ENCODE results near the gene RND2. TPM values are rescaled to one million over a fixed set of nuclear protein-coding genes. Genes with fewer than 3 reads are reported as not detected.
A peak's percentile ranks its signal among the peaks of the same experiment; 100 is the strongest.

Gene RND2
- total and polyA plus RNA-seq, 2 of the 13 experiments (the other 11 are each of a cell fraction or from before 2014, with no cell fraction given): 0.05 to 0.11 TPM

GRCh38 chr17:43006639-43007551, 18.1 kb upstream of the RND2 start, which contains the start of gene IFI35 (continued):
- TF ChIP-seq ZNF432 (CRISPR knock-in tag; IDR thresholded peaks at IDR 0.05; ENCODE audit: borderline replicate concordance) (no peak), ZNF589 (CRISPR knock-in tag; conservative IDR thresholded peaks at IDR 0.05) (no peak), ZNF83 (CRISPR knock-in tag; IDR thresholded peaks at IDR 0.05; ENCODE audit: borderline replicate concordance) (no peak), ZNF747 (CRISPR knock-in tag; IDR thresholded peaks at IDR 0.05; ENCODE audit: borderline replicate concordance) (peak; percentile 51; the same call in 1 of the 2 replicates), CHCHD3 (CRISPR knock-in tag; IDR thresholded peaks at IDR 0.05) (no peak), ZSCAN29 (CRISPR knock-in tag; conservative IDR thresholded peaks at IDR 0.05) (no peak), WIZ (CRISPR knock-in tag; IDR thresholded peaks at IDR 0.05) (peak; percentile 86; the same call in 1 of the 2 replicates), SMAD9 (CRISPR knock-in tag; IDR thresholded peaks at IDR 0.05) (no peak), PHF5A (CRISPR knock-in tag; IDR thresholded peaks at IDR 0.05; ENCODE audit: low read depth, unreplicated experiment) (no peak), RBFOX2 (IDR thresholded peaks at IDR 0.05; ENCODE audit: low read depth, low read length) (no peak), MEIS1 (CRISPR knock-in tag; IDR thresholded peaks at IDR 0.05; ENCODE audit: borderline replicate concordance) (peak; percentile 32; the same call in 1 of the 2 replicates), HOXA3 (CRISPR knock-in tag; IDR thresholded peaks at IDR 0.05) (peak; percentile 57), ZNF530 (CRISPR knock-in tag; IDR thresholded peaks at IDR 0.05; ENCODE audit: low read depth) (no peak), MIER2 (CRISPR knock-in tag; IDR thresholded peaks at IDR 0.05) (no peak), JUN (CRISPR knock-in tag; IDR thresholded peaks at IDR 0.05) (no peak), DR1 (CRISPR knock-in tag; IDR thresholded peaks at IDR 0.05) (no peak), ZMYM4 (CRISPR knock-in tag; IDR thresholded peaks at IDR 0.05) (0 out of 2 replicates have a peak, but pooled peaks have one; percentile 30), ZNF337 (CRISPR knock-in tag; IDR thresholded peaks at IDR 0.05; ENCODE audit: borderline replicate concordance, low read depth) (no peak), ZNF577 (CRISPR knock-in tag; IDR thresholded peaks at IDR 0.05; ENCODE audit: borderline replicate concordance, low read depth) (no peak), ZNF329 (CRISPR knock-in tag; IDR thresholded peaks at IDR 0.05; ENCODE audit: low read depth) (no peak), TCF7L2 (IDR thresholded peaks at IDR 0.05; ENCODE audit: low read depth, low read length) (no peak), FIP1L1 (IDR thresholded peaks at IDR 0.05; ENCODE audit: borderline replicate concordance, insufficient read depth, low read depth, low read length) (no peak), HNRNPLL (IDR thresholded peaks at IDR 0.05; ENCODE audit: low read depth, low read length, poor library complexity, severe bottlenecking) (no peak), ZNF841 (CRISPR knock-in tag; IDR thresholded peaks at IDR 0.05; ENCODE audit: borderline replicate concordance) (no peak), RFX3 (CRISPR knock-in tag; IDR thresholded peaks at IDR 0.05) (no peak)
- TF ChIP-seq, protein P1, sequence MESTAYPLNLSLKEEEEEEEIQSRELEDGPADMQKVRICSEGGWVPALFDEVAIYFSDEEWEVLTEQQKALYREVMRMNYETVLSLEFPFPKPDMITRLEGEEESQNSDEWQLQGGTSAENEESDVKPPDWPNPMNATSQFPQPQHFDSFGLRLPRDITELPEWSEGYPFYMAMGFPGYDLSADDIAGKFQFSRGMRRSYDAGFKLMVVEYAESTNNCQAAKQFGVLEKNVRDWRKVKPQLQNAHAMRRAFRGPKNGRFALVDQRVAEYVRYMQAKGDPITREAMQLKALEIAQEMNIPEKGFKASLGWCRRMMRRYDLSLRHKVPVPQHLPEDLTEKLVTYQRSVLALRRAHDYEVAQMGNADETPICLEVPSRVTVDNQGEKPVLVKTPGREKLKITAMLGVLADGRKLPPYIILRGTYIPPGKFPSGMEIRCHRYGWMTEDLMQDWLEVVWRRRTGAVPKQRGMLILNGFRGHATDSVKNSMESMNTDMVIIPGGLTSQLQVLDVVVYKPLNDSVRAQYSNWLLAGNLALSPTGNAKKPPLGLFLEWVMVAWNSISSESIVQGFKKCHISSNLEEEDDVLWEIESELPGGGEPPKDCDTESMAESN (CRISPR knock-in tag; conservative IDR thresholded peaks at IDR 0.05): 0 out of 2 replicates have a peak, but pooled peaks have one; percentile 66
- TF ChIP-seq, protein P2, sequence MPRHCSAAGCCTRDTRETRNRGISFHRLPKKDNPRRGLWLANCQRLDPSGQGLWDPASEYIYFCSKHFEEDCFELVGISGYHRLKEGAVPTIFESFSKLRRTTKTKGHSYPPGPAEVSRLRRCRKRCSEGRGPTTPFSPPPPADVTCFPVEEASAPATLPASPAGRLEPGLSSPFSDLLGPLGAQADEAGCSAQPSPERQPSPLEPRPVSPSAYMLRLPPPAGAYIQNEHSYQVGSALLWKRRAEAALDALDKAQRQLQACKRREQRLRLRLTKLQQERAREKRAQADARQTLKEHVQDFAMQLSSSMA (CRISPR knock-in tag; IDR thresholded peaks at IDR 0.05): no peak

Measured in HepG2 (cell line).